RWPE2 (cell line): ENCODE measurements around the gene NFU1.

Source experiments
- ATAC-seq: fragments of 200-7000 bp; cut with Tn5 transposase; 3 replicates; pipeline ENCODE4 v1.9.1; 2021; ENCODE audit warnings: low read depth
- DNase-seq: peaks from one replicate; pipeline ENCODE4 v3.0.0-alpha.2; 2020; ENCODE audit warnings: low spot score
- H3K27ac ChIP-seq: fragments of 450-650 bp; 2 replicates; pipeline ENCODE4 v1.5.1; 2017; ENCODE audit warnings: mild to moderate bottlenecking; ENCODE audit not compliant: poor library complexity, severe bottlenecking
- H3K27me3 ChIP-seq: fragments of 250-450 bp; sonication (Bioruptor Pico); 2 replicates; pipeline ENCODE4 v1.5.1; 2021; ENCODE audit warnings: mild to moderate bottlenecking, moderate library complexity; ENCODE audit not compliant: insufficient read depth, poor library complexity, severe bottlenecking
- H3K36me3 ChIP-seq: fragments of 250-450 bp; sonication (Bioruptor Pico); 2 replicates; pipeline ENCODE4 v1.5.1; 2020; ENCODE audit warnings: low read depth, mild to moderate bottlenecking, moderate library complexity
- H3K4me1 ChIP-seq: fragments of 250-450 bp; sonication (Bioruptor Pico); 2 replicates; pipeline ENCODE4 v1.5.1; 2021; ENCODE audit warnings: mild to moderate bottlenecking, moderate library complexity; ENCODE audit not compliant: insufficient read depth, poor library complexity, severe bottlenecking
- H3K4me3 ChIP-seq: fragments of 250-450 bp; sonication (Bioruptor Pico); 2 replicates; pipeline ENCODE4 v1.5.1; 2021; ENCODE audit warnings: mild to moderate bottlenecking, moderate library complexity; ENCODE audit not compliant: severe bottlenecking
- H3K9me3 ChIP-seq: fragments of 250-450 bp; sonication (Bioruptor Pico); 2 replicates; pipeline ENCODE4 v1.5.1; 2021; ENCODE audit warnings: mild to moderate bottlenecking, moderate library complexity; ENCODE audit not compliant: severe bottlenecking
- CTCF ChIP-seq: fragments of 450-650 bp; IDR thresholded peaks from one replicate; pipeline ENCODE4 v1.5.1; 2017; ENCODE audit warnings: mild to moderate bottlenecking, moderate library complexity; ENCODE audit not compliant: poor library complexity, severe bottlenecking

NFU1 gene

DNA sequence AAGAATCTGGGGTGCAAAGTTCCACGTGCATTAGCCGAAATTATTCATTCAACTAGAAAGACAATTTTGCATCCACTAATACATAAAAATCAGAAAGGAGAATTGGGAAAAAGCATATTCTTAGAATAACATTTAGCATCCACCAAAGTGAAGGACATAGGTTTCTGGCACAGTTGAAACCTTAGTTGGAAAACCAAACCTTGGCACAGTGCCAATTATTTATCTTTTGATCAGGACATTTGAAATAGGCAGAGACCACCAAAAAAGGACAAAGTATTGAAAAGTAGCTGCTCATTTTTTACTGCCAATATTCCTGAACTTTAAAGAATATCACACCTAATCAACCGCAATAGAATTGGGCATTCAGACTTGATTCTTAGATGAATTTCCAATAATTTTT lies 25.5 kb upstream of the NFU1 start:
- Histone ChIP-seq H3K27ac (no peak overlapping the region), H3K36me3 (no peaks in the 10 kb centered on the region; the same call in 1 of the 2 replicates), H3K4me3 (no peak overlapping the region), H3K4me1 (peaks cover 9% of the 10 kb centered on the region), H3K27me3 (no peaks in the 10 kb centered on the region), H3K9me3 (no peaks in the 10 kb centered on the region)
- ATAC-seq: no peak
- no peak for TF ChIP-seq CTCF
- no peak for DNase-seq

GRCh38 chr2:69461404-69461803 lies 24.2 kb upstream of the NFU1 start:
- Histone ChIP-seq H3K9me3 (no peaks in the 10 kb centered on the region), H3K36me3 (no peaks in the 10 kb centered on the region; the same call in 1 of the 2 replicates), H3K4me3 (no peak overlapping the region), H3K27me3 (no peaks in the 10 kb centered on the region), H3K27ac (no peak overlapping the region), H3K4me1 (peaks cover 9% of the 10 kb centered on the region)
- ATAC-seq (no peak), DNase-seq (no peak)
- TF ChIP-seq CTCF: no peak

- Histone ChIP-seq H3K27ac (no peak overlapping the region), H3K9me3 (no peaks in the 10 kb centered on the region), H3K4me1 (peaks cover 8% of the 10 kb centered on the region), H3K4me3 (no peak overlapping the region), H3K36me3 (no peaks in the 10 kb centered on the region; the same call in 1 of the 2 replicates), H3K27me3 (no peaks in the 10 kb centered on the region)
- TF ChIP-seq CTCF: no peak
- no peak for DNase-seq
- ATAC-seq: no peak
Measured at GRCh38 chr2:69459936-69460335, 22.7 kb upstream of the NFU1 start.

DNA sequence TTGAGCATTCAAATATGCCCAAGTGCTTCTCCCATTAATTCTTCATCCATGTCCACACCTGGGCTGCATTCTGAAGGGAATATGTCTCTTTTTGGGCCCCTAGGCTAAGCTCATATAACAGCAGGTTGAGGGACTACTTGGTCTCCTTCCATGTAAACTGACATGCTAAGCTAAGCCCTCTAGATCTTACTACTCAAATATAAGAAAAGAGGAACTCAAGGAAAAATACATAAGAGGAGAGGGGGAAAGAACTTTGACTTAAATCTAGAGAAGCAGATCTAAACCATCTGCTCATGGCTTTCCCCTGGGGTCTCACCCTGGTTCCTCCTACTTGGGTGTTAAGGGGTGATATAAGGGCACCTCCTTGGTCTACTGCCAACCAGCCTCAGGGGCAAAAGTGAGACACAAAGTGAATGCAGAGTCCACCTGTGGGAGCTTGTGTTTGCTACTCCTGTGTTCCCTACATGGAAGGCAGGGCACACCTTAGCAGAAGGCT lies 19.8 kb upstream of the NFU1 start:
- no peak for TF ChIP-seq CTCF
- no peak overlapping the region for H3K4me3 ChIP-seq

DNA sequence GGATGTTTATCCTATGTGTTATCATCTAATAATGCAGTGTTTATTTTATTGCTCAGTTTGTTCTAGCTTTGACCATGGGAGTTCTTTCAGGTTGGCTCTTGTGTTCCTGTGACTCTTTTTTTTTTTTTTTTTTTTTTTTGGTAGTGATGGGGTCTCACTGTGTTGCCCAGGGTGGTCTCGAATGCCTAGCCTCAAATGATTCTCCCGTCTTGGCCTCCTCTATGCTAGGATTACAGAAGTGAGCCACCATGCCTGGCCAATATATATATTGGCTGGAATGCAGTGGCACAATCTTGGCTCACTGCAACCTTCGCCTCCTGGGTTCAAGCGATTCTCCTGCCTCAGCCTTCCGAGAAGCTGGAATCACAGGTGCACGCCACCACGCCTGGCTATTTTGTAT lies 18.9 kb upstream of the NFU1 start:
- Histone ChIP-seq H3K36me3 (no peaks in the 10 kb centered on the region), H3K4me1 (no peaks in the 10 kb centered on the region), H3K4me3 (no peak overlapping the region), H3K9me3 (no peaks in the 10 kb centered on the region), H3K27me3 (no peaks in the 10 kb centered on the region), H3K27ac (no peak overlapping the region)
- TF ChIP-seq CTCF: no peak
- no peak for DNase-seq
- no peak for ATAC-seq

More for the DNA sequence above, 19.8 kb upstream of the NFU1 start:
- Histone ChIP-seq H3K27ac (no peak overlapping the region), H3K36me3 (no peaks in the 10 kb centered on the region), H3K9me3 (no peaks in the 10 kb centered on the region), H3K4me1 (no peaks in the 10 kb centered on the region), H3K27me3 (no peaks in the 10 kb centered on the region)
- ATAC-seq (no peak), DNase-seq (no peak)
